IMR-90 (cell line): Measurements from ENCODE around the gene TBX3. TPM values are rescaled to one million over a fixed set of nuclear protein-coding genes. Genes with fewer than 3 reads are reported as not detected.

ENCODE experiments used
- ATAC-seq: fragments of 200-7000 bp; cut with Tn5 transposase; 2 replicates; pipeline ENCODE4 v1.9.1; 2020; ENCODE audit warnings: low read depth, mild to moderate bottlenecking, moderate library complexity
- BruUV-seq: library from RNA; stranded (reverse); fragments of 400-500 nt; replicated peaks from 2 replicates; lab custom pipeline; 2021; lab: Mats Ljungman, UMichigan
- CTCF ChIA-PET: fragments of 300-600 bp; formaldehyde crosslinking; extraction: SDS; loops from one replicate; lab custom pipeline; 2021; ENCODE audit warnings: antibody characterized with exemption; lab: Yijun Ruan, JAX
- POLR2A ChIA-PET: fragments of 300-600 bp; sonication (Branson Sonifier 250); formaldehyde crosslinking; loops from one replicate; lab custom pipeline; 2022; ENCODE audit warnings: antibody characterized with exemption; ENCODE audit not compliant: unreplicated experiment; lab: Charles Lee
- DNase-seq: peaks from one replicate; pipeline ENCODE4 v3.0.0; 2013
- H2AFZ ChIP-seq: replicated peaks from 2 replicates; pipeline ENCODE3; 2013; ENCODE audit warnings: low read length, mild to moderate bottlenecking; ENCODE audit not compliant: poor library complexity
- H2AK5ac ChIP-seq: 2 replicates; pipeline ENCODE4 v1.6.1; 2013; ENCODE audit warnings: low read depth, low read length, inconsistent platforms
- H2AK9ac ChIP-seq: replicated peaks from 2 replicates; pipeline ENCODE3; 2013; ENCODE audit warnings: mild to moderate bottlenecking, low read depth, low read length, moderate library complexity; ENCODE audit not compliant: poor library complexity
- H2BK120ac ChIP-seq: 2 replicates; pipeline ENCODE4 v1.6.1; 2013; ENCODE audit warnings: low read depth, low read length, inconsistent platforms
- H2BK15ac ChIP-seq: 3 replicates; pipeline ENCODE4 v1.6.1; 2013; ENCODE audit warnings: low read depth, low read length, inconsistent platforms
- H2BK20ac ChIP-seq: 2 replicates; pipeline ENCODE4 v1.6.1; 2013; ENCODE audit warnings: low read depth, mild to moderate bottlenecking, inconsistent platforms, low read length, moderate library complexity
- H2BK5ac ChIP-seq: 2 replicates; pipeline ENCODE4 v1.6.1; 2013; ENCODE audit warnings: mild to moderate bottlenecking, low read depth, low read length, inconsistent platforms; ENCODE audit not compliant: poor library complexity, severe bottlenecking
- H3K14ac ChIP-seq: replicated peaks from 2 replicates; pipeline ENCODE4 v1.6.1; 2013; ENCODE audit warnings: low read depth, low read length, inconsistent platforms
- H3K18ac ChIP-seq: 2 replicates; pipeline ENCODE4 v1.6.1; 2013; ENCODE audit warnings: low read depth, low read length, control low read depth
- H3K23ac ChIP-seq: 2 replicates; pipeline ENCODE4 v1.6.1; 2013; ENCODE audit warnings: low read depth, low read length, inconsistent platforms
- H3K27ac ChIP-seq: 2 replicates; pipeline ENCODE4 v1.5.1; 2013; ENCODE audit warnings: mild to moderate bottlenecking, control low read depth, low read length; ENCODE audit not compliant: insufficient read depth
- H3K27me3 ChIP-seq: 2 replicates; pipeline ENCODE4 v1.6.1; 2013; ENCODE audit warnings: low read length; ENCODE audit not compliant: control insufficient read depth, insufficient read depth
- H3K36me3 ChIP-seq: 2 replicates; pipeline ENCODE4 v1.6.1; 2013; ENCODE audit warnings: low read length, mixed read lengths; ENCODE audit not compliant: control insufficient read depth, insufficient read depth
- H3K4ac ChIP-seq: 2 replicates; pipeline ENCODE4 v1.6.1; 2013; ENCODE audit warnings: low read depth, low read length, inconsistent platforms
- H3K4me1 ChIP-seq: 2 replicates; pipeline ENCODE4 v1.6.1; 2013; ENCODE audit warnings: low read length, mixed read lengths; ENCODE audit not compliant: control insufficient read depth, insufficient read depth
- H3K4me2 ChIP-seq: 2 replicates; pipeline ENCODE4 v1.6.1; 2013; ENCODE audit warnings: low read depth, mild to moderate bottlenecking, control low read depth, low read length, moderate library complexity
- H3K4me3 ChIP-seq: 2 replicates; pipeline ENCODE4 v1.5.1; 2013; ENCODE audit warnings: low read depth, mild to moderate bottlenecking, control low read depth, low read length, moderate library complexity; ENCODE audit not compliant: insufficient read depth
- H3K56ac ChIP-seq: 2 replicates; pipeline ENCODE4 v1.6.1; 2013; ENCODE audit warnings: low read length, inconsistent platforms; ENCODE audit not compliant: insufficient read depth; ENCODE audit errors: extremely low read depth
- H3K79me1 ChIP-seq, 2 experiments: 2 replicates each; pipeline ENCODE4 v1.6.1; 2013; ENCODE audit warnings: low read length in 2 of 2, inconsistent platforms in 1 of 2, low read depth in 1 of 2
- H3K9ac ChIP-seq: 2 replicates; pipeline ENCODE4 v1.6.1; 2013; ENCODE audit warnings: low read depth, low read length, control low read depth
- H3K9me1 ChIP-seq: 2 replicates; pipeline ENCODE4 v1.6.1; 2013; ENCODE audit warnings: low read length, inconsistent platforms; ENCODE audit not compliant: insufficient read depth
- H3K9me3 ChIP-seq: 2 replicates; pipeline ENCODE4 v1.6.1; 2013; ENCODE audit warnings: low read length; ENCODE audit not compliant: control insufficient read depth, insufficient read depth
- H4K20me1 ChIP-seq: 2 replicates; pipeline ENCODE4 v1.6.1; 2013; ENCODE audit warnings: low read length, inconsistent platforms; ENCODE audit not compliant: insufficient read depth
- H4K5ac ChIP-seq: 2 replicates; pipeline ENCODE4 v1.6.1; 2013; ENCODE audit warnings: mild to moderate bottlenecking, low read depth, low read length, control low read depth
- H4K8ac ChIP-seq, 2 experiments: 2 replicates each; pipeline ENCODE4 v1.6.1; 2013; ENCODE audit warnings: low read depth in 2 of 2, low read length in 2 of 2, control low read depth in 1 of 2, inconsistent platforms in 1 of 2
- H4K91ac ChIP-seq: 2 replicates; pipeline ENCODE4 v1.6.1; 2013; ENCODE audit warnings: low read depth, low read length, inconsistent platforms; ENCODE audit not compliant: insufficient read depth
- ELK1 ChIP-seq: fragments of 150-350 bp; IDR thresholded peaks from 2 replicates; pipeline ENCODE4 v1.6.1; 2016; ENCODE audit warnings: low read depth, mild to moderate bottlenecking, low read length, moderate library complexity, borderline replicate concordance
- MAZ ChIP-seq: IDR thresholded peaks from 2 replicates; pipeline ENCODE4 v1.6.1; 2012; ENCODE audit warnings: low read depth, mild to moderate bottlenecking, low read length, improper control_type of control experiment, moderate library complexity, borderline replicate concordance
- RCOR1 ChIP-seq: IDR thresholded peaks from 2 replicates; pipeline ENCODE4 v1.6.1; 2012; ENCODE audit warnings: mild to moderate bottlenecking, low read length, improper control_type of control experiment; ENCODE audit not compliant: insufficient replicate concordance
- RFX5 ChIP-seq: IDR thresholded peaks from 2 replicates; pipeline ENCODE4 v1.8.0; 2012; ENCODE audit warnings: low read depth, mild to moderate bottlenecking, low read length, moderate library complexity
- WGBS, 2 experiments: methylation state at CpG; one replicate each; pipeline versions ENCODE4 v1.1.5 to v1.1.7; 2013; ENCODE audit warnings: missing lambda C conversion rate in 2 of 2; ENCODE audit not compliant: insufficient read length in 1 of 2; ENCODE audit errors: extremely low coverage in 2 of 2; 5-methylcytosine and 5-hydroxymethylcytosine counted together
- dilution Hi-C: fragments of 300-500 bp; cut with HindIII; formaldehyde crosslinking; loops from one replicate; pipeline ENCODE4 v1.14.3; 2018; ENCODE audit warnings: low sequenced_read_pairs; ENCODE audit not compliant: unreplicated experiment
- in situ Hi-C: fragments of 300-500 bp; cut with MboI; formaldehyde crosslinking; loops from 3 replicates; pipeline ENCODE4 v1.14.3; 2019; ENCODE audit warnings: low sequenced_read_pairs, inconsistent platforms, mixed read lengths
- intact Hi-C: fragments of 100-400 bp; cut with micrococcal nuclease; formaldehyde crosslinking; loops from 2 replicates; pipeline ENCODE4 v1.10.0; 2022
- polyA plus RNA-seq, 3 experiments: library from polyadenylated mRNA; depleted of rRNA; stranded (reverse); fragments of >200 nt; gene quantifications; 2 replicates each; pipeline ENCODE4 v1.2.3, GENCODE V29; 2012; ENCODE audit warnings: low replicate concordance in 1 of 3
- total RNA-seq: library from RNA; depleted of rRNA; stranded (reverse); fragments of >200 nt; gene quantifications from 2 replicates; pipeline ENCODE4 v1.2.3, GENCODE V29; 2012

TBX3 gene
- total and polyA plus RNA-seq, 2 of the 4 experiments (the other 2 are of a cell fraction): 15.8 to 44.9 TPM

- Histone ChIP-seq H2BK20ac (peak overlapping the region; percentile 91; the same call in 1 of the 2 replicates), H3K9ac (no peak overlapping the region), H2AK9ac (no peak overlapping the region), H4K20me1 (no peaks in the 10 kb centered on the region), H4K8ac (peak overlapping the region; percentile 6 to 52; a peak in 3 of 4 replicates), H3K4me3 (no peak overlapping the region), H3K27ac (no peak overlapping the region; the same call in 1 of the 2 replicates), H3K56ac (0 out of 2 replicates have a peak overlapping the region, but pooled peaks have one; percentile 54), H3K79me1 (peaks cover 0 to 5% of the 10 kb centered on the region in 2 experiments; a peak in 1 of 4 replicates), H2BK15ac (no peak overlapping the region), H2AK5ac (no peak overlapping the region), H4K5ac (no peak overlapping the region), H3K23ac (no peak overlapping the region), H3K4ac (peak overlapping the region; percentile 92), H3K18ac (no peak overlapping the region), H3K4me2 (no peak overlapping the region), H3K14ac (no peak overlapping the region), H3K9me3 (no peaks in the 10 kb centered on the region), H3K9me1 (no peaks in the 10 kb centered on the region), H2BK5ac (no peak overlapping the region), H2BK120ac (peak overlapping the region; percentile 95; the same call in 1 of the 2 replicates), H3K4me1 (peaks cover 2% of the 10 kb centered on the region; the same call in 1 of the 2 replicates), H2AFZ (peak overlapping the region; percentile 82), H3K36me3 (peaks cover 7% of the 10 kb centered on the region), H4K91ac (peak overlapping the region; percentile 59; the same call in 1 of the 2 replicates), H3K27me3 (no peaks in the 10 kb centered on the region)
- 86% methylated on average over 19 of the region's 53 CpGs; no CpG with 5 or more reads in 1 of the 2 experiments for WGBS, 2 experiments
- TF ChIP-seq RFX5: no peak
- no peak for TF ChIP-seq ELK1
- no peak for TF ChIP-seq RCOR1
- TF ChIP-seq MAZ: no peak
- in situ Hi-C loops (loop anchor here (10.0 kb wide), 1 partner anchor 968 kb away; no protein-coding TSS in a partner anchor), intact Hi-C loops (loop anchor here (10.0 kb wide), 1 partner anchor 908 kb away; no protein-coding TSS in a partner anchor), dilution Hi-C loops (no loop called here)
- CTCF ChIA-PET: interaction anchor here (0.6 kb wide), 2 partner anchors 479 to 1296 kb away, joined by 3 to 6 read pairs; no protein-coding TSS in a partner anchor
- BruUV-seq: no TSS peak
- DNase-seq (no peak), ATAC-seq (no peak)
- POLR2A ChIA-PET: no interaction called here
Measured at GRCh38 chr12:114666746-114667668, 17.0 kb downstream of the TBX3 start.
